Activated T-helper 17 cell treated with anti-CD3 and anti-CD28 coated beads, Interleukin-2, amount 50 U/mL, for 72 hours (primary cell): ENCODE results near the gene BACE2. TPM values are rescaled to one million over a fixed set of nuclear protein-coding genes. Genes with fewer than 3 reads are reported as not detected.

Source experiments
- ATAC-seq: fragments of 150-1000 bp; cut with Tn5 transposase; replicated peaks from 2 replicates; pipeline ENCODE4 v1.10.0; 2021; ENCODE audit warnings: mild to moderate bottlenecking, moderate library complexity
- H3K27ac Mint-ChIP-seq: one replicate; pipeline ENCODE4 v1.8.0; 2022; ENCODE audit warnings: mixed read lengths
- H3K27me3 Mint-ChIP-seq: one replicate; pipeline ENCODE4 v1.8.0; 2022; ENCODE audit warnings: mixed read lengths
- H3K36me3 Mint-ChIP-seq: one replicate; pipeline ENCODE4 v1.8.0; 2022; ENCODE audit warnings: low read depth, mild to moderate bottlenecking, mixed read lengths
- H3K4me1 Mint-ChIP-seq: one replicate; pipeline ENCODE4 v1.8.0; 2022; ENCODE audit warnings: mixed read lengths
- H3K4me3 Mint-ChIP-seq: one replicate; pipeline ENCODE4 v1.8.0; 2022; ENCODE audit warnings: mild to moderate bottlenecking, mixed read lengths
- H3K9me3 Mint-ChIP-seq: one replicate; pipeline ENCODE4 v1.8.0; 2022; ENCODE audit warnings: mixed read lengths
- total RNA-seq, 2 donors: library from RNA; stranded (reverse); gene quantifications; one replicate each; pipeline ENCODE4 v1.2.3, GENCODE V29; 2022

BACE2 gene
- total RNA-seq, 2 donors from 2014 or later, result 0.52 TPM; not detected in 1

DNA sequence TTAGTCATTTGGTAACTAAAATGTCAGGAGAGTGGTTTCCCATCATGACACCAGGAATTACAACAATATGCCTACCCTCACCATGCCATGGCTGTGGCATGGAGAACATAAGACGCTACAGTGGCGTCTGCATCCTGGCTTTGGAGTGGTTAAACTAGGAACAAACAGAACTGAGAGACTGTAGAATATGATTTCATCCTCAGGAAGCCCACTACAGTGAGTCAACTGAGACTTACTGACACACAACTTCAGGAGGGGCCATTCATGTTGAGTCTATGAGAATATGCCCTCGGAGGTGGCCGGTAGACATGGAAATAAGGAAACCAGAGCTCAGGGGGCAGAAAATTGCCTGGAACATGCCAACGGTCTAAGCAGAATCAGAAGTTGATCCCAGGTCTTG lies 5.9 kb upstream of the BACE2 start:
- no peak for ATAC-seq
- H3K27me3 Mint-ChIP-seq, result peaks cover 50% of the 10 kb centered on the region
- H3K4me1 Mint-ChIP-seq, result no peaks in the 10 kb centered on the region
- H3K4me3 Mint-ChIP-seq, result no peak overlapping the region
- H3K36me3 Mint-ChIP-seq, result no peaks in the 10 kb centered on the region
- H3K9me3 Mint-ChIP-seq, result peaks cover 3% of the 10 kb centered on the region
- H3K27ac Mint-ChIP-seq, result no peak overlapping the region

DNA sequence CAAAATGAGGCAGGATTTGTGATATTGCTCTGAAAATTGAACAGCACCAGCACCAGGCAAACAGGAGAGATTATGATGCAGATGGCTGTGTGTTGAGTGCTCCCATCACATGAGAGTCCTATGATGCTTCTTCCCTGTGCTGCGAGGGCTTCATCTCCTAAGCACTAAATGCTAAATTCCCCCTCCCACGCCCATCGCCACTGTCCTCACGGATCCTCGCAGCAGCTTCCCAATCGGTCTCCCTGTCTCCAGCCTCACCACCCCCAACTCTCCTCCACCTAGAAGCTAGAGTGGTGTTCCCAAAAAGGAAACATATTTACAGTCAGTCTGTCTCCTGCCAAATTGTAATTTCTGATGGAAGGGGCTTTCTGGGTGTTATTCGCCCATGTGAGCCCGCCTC lies 4.9 kb upstream of the BACE2 start:
- Mint-ChIP-seq H3K27ac (no peak overlapping the region), H3K36me3 (no peaks in the 10 kb centered on the region), H3K27me3 (peaks cover 50% of the 10 kb centered on the region)

DNA sequence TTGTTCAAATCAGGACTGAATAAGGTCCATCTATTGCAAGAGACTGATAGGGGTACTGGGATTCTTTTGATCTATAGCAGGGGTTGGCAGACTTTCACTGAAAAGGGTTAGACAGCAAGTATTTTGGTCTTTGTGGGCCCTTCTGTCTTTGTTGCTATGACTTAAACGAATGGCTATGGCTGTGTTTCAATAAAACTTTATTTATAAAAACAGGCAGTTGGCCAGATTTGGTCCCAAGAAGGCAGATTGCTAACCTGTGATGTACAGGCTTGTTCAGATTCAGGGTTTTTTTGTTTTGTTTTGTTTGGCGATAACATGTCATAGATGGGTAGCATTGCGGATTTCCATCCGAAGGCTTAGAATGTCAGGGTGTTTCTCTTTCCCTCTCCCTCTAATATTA lies 3.9 kb upstream of the BACE2 start:
- H3K9me3 Mint-ChIP-seq, result no peaks in the 10 kb centered on the region
- H3K4me3 Mint-ChIP-seq, result no peak overlapping the region
- no peak for ATAC-seq
- no peak overlapping the region for H3K27ac Mint-ChIP-seq
- peaks cover under 1% of the 10 kb centered on the region for H3K36me3 Mint-ChIP-seq
- H3K27me3 Mint-ChIP-seq, result peaks cover 45% of the 10 kb centered on the region
- peaks cover under 1% of the 10 kb centered on the region for H3K4me1 Mint-ChIP-seq

More for the DNA sequence above, 4.9 kb upstream of the BACE2 start:
- no peak overlapping the region for H3K4me3 Mint-ChIP-seq
- H3K9me3 Mint-ChIP-seq, result peaks cover 3% of the 10 kb centered on the region
- ATAC-seq, result no peak
- no peaks in the 10 kb centered on the region for H3K4me1 Mint-ChIP-seq

DNA sequence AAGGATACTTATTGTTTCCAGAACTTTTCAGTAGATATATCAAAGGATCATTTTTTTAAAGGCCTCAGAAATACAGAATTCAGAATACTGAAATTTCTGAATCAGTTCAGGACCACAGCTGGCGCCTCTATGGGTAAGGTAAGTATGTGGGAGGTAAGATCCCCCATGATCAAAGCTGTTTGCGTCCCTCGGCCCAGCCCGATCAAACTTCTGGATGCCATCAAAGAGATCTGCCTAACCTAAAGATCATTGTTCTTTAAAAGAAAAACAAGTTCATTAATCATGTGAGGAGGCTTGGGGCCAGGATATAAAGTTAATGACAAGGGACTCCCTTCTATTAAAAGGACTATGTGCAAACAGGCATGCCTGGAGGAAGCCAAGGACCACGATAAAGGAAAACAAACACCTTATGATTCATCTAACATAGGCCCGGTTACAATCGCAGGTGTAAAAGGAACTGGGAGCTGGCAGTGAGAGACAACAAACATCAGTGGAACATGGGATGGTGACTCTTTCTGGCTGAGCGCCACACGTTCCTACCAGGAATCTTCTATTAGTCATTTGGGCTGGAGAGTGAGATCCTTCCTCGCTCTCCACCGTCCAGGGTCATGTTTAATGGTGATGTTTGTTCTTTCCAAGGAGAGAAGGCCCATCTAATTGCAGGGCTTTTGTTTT lies 2.8 kb upstream of the BACE2 start:
- Mint-ChIP-seq H3K4me1 (peaks cover 5% of the 10 kb centered on the region), H3K27me3 (peaks cover 48% of the 10 kb centered on the region), H3K9me3 (no peaks in the 10 kb centered on the region), H3K36me3 (peaks cover 4% of the 10 kb centered on the region), H3K4me3 (no peak overlapping the region), H3K27ac (no peak overlapping the region)
- no peak for ATAC-seq

- Mint-ChIP-seq H3K4me3 (peak overlapping the region; percentile 20), H3K27ac (no peak overlapping the region), H3K27me3 (peaks cover 48% of the 10 kb centered on the region), H3K36me3 (peaks cover 4% of the 10 kb centered on the region), H3K9me3 (no peaks in the 10 kb centered on the region), H3K4me1 (peaks cover 5% of the 10 kb centered on the region)
- no peak for ATAC-seq
Measured at GRCh38 chr21:41166884-41167283, 1.1 kb upstream of the BACE2 start.

DNA sequence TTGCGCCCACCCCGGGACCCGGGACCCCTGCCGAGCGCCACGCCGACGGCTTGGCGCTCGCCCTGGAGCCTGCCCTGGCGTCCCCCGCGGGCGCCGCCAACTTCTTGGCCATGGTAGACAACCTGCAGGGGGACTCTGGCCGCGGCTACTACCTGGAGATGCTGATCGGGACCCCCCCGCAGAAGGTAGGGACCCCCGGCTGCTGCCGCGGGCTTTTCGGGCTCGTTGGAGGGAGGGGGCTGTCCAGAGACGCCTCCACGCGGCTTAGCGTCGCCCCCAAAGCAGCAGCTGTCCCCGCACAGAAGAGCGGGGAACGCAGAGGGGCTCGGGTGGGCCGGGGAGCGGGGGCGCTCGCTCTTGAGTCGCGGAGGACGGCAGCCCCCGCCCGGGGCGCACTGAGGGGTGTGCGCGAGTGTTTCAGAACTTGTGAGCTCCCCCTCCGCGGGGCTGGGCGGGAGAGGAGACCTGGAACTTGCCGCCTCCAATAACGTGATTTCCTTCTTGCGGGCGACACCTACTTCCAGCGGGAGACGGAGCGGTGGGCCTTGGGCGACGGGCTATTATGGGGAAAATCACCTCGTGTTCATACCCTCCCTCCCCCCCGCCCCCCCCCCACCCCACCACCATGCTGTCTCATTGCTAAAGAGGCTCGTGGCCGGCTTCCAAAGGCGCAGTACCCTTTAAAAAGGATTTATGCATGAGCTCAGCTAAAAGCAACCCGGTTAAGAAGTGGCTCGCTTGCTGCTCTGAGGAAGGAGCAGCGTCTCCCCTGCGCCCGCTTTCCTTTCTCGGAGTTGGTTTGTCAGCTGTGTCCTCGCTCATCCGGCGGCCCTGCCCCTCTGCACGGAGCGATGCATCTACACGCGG lies 664 bp downstream of the BACE2 start:
- Mint-ChIP-seq H3K4me1 (peaks cover 5% of the 10 kb centered on the region), H3K27ac (no peak overlapping the region), H3K9me3 (no peaks in the 10 kb centered on the region), H3K4me3 (peak overlapping the region; percentile 68), H3K27me3 (peaks cover 44% of the 10 kb centered on the region), H3K36me3 (peaks cover 4% of the 10 kb centered on the region)
- ATAC-seq, result no peak

GRCh38 chr21:41169258-41169576 lies 1.3 kb downstream of the BACE2 start:
- Mint-ChIP-seq H3K36me3 (peaks cover 4% of the 10 kb centered on the region), H3K4me3 (peak overlapping the region; percentile 68), H3K27me3 (peaks cover 39% of the 10 kb centered on the region), H3K9me3 (no peaks in the 10 kb centered on the region), H3K27ac (no peak overlapping the region), H3K4me1 (peaks cover 5% of the 10 kb centered on the region)
- no peak for ATAC-seq

- Mint-ChIP-seq H3K4me3 (peak overlapping the region; percentile 68), H3K4me1 (peaks cover 5% of the 10 kb centered on the region), H3K36me3 (peaks cover 4% of the 10 kb centered on the region), H3K27ac (no peak overlapping the region), H3K27me3 (peaks cover 35% of the 10 kb centered on the region), H3K9me3 (no peaks in the 10 kb centered on the region)
- ATAC-seq, result no peak
Measured at GRCh38 chr21:41169701-41170100, 1.7 kb downstream of the BACE2 start.

DNA sequence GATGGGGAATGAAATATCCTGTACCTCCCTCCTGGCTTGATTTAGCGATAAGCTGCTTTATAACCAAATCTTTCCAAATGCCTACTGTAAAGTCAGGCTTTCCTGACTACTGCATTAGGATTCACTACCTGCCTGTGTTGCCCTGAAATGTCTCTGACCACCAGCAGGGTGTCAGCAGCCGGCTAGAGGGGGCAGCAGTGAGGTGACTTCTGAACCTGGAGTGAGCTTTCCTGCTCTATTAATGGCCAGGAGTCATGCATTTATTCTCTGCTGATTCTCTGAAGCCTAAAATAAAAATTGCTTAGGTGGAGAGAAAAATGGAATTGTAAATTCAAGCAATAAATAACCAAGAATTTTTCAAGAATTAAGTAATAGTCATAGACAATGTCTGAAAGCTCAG lies 2.5 kb downstream of the BACE2 start:
- ATAC-seq, result no peak
- peaks cover 4% of the 10 kb centered on the region for H3K36me3 Mint-ChIP-seq
- peaks cover 32% of the 10 kb centered on the region for H3K27me3 Mint-ChIP-seq
- no peak overlapping the region for H3K27ac Mint-ChIP-seq
- H3K4me3 Mint-ChIP-seq, result no peak overlapping the region
- peaks cover 5% of the 10 kb centered on the region for H3K4me1 Mint-ChIP-seq
- no peaks in the 10 kb centered on the region for H3K9me3 Mint-ChIP-seq

GRCh38 chr21:41170859-41171609 lies 3.1 kb downstream of the BACE2 start:
- Mint-ChIP-seq H3K36me3 (peaks cover 4% of the 10 kb centered on the region), H3K4me1 (peaks cover 5% of the 10 kb centered on the region), H3K27ac (no peak overlapping the region), H3K27me3 (peaks cover 26% of the 10 kb centered on the region), H3K9me3 (no peaks in the 10 kb centered on the region), H3K4me3 (no peak overlapping the region)
- no peak for ATAC-seq

DNA sequence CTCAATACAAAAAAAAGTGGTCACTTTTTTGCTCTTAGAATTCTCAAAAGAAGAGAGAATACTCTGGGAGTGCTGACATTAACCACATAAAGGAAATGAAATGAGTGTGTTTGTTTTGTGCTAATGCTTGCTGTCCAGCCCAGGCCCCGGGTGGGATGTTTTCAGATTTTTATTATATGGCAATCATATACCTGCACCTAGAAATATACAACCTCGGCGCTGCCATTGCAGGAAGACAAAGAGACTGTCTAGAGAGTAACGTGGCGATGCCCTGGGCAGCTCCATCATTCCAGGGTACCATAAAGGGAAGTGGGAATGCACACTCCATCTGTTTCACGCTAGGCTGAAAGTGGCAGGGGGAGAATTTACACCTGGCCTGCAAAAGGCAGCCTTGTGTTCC lies 7.1 kb downstream of the BACE2 start:
- no peak overlapping the region for H3K27ac Mint-ChIP-seq
- no peaks in the 10 kb centered on the region for H3K36me3 Mint-ChIP-seq
- no peak overlapping the region for H3K4me3 Mint-ChIP-seq
- no peak for ATAC-seq
- no peaks in the 10 kb centered on the region for H3K9me3 Mint-ChIP-seq
- H3K27me3 Mint-ChIP-seq, result peaks cover 15% of the 10 kb centered on the region
- no peaks in the 10 kb centered on the region for H3K4me1 Mint-ChIP-seq

GRCh38 chr21:41176846-41177245 lies 8.9 kb downstream of the BACE2 start:
- no peak for ATAC-seq
- Mint-ChIP-seq H3K36me3 (no peaks in the 10 kb centered on the region), H3K4me3 (no peak overlapping the region), H3K27me3 (peaks cover 20% of the 10 kb centered on the region), H3K9me3 (no peaks in the 10 kb centered on the region), H3K4me1 (no peaks in the 10 kb centered on the region), H3K27ac (no peak overlapping the region)

- H3K9me3 Mint-ChIP-seq, result no peaks in the 10 kb centered on the region
- no peaks in the 10 kb centered on the region for H3K36me3 Mint-ChIP-seq
- H3K27ac Mint-ChIP-seq, result no peak overlapping the region
- H3K4me3 Mint-ChIP-seq, result no peak overlapping the region
- no peak for ATAC-seq
- H3K4me1 Mint-ChIP-seq, result no peaks in the 10 kb centered on the region
- peaks cover 28% of the 10 kb centered on the region for H3K27me3 Mint-ChIP-seq
Measured at GRCh38 chr21:41180752-41181151, 12.8 kb downstream of the BACE2 start.

- no peak overlapping the region for H3K4me3 Mint-ChIP-seq
- ATAC-seq, result no peak
Measured at GRCh38 chr21:41182547-41182946, 14.6 kb downstream of the BACE2 start.

GRCh38 chr21:41183575-41183974 lies 15.6 kb downstream of the BACE2 start:
- H3K9me3 Mint-ChIP-seq, result no peaks in the 10 kb centered on the region
- no peak overlapping the region for H3K27ac Mint-ChIP-seq
- peaks cover 28% of the 10 kb centered on the region for H3K27me3 Mint-ChIP-seq
- H3K36me3 Mint-ChIP-seq, result no peaks in the 10 kb centered on the region
- no peak overlapping the region for H3K4me3 Mint-ChIP-seq
- ATAC-seq, result no peak
- no peaks in the 10 kb centered on the region for H3K4me1 Mint-ChIP-seq

More at GRCh38 chr21:41182547-41182946, 14.6 kb downstream of the BACE2 start:
- Mint-ChIP-seq H3K27ac (no peak overlapping the region), H3K9me3 (no peaks in the 10 kb centered on the region), H3K36me3 (no peaks in the 10 kb centered on the region), H3K4me1 (no peaks in the 10 kb centered on the region), H3K27me3 (peaks cover 28% of the 10 kb centered on the region)
